ENCODE data around the gene PDE3B.
"Not testable (repeated sequence)": the region's sequence is repeated elsewhere in the genome, so short reads cannot be mapped to it uniquely, and the experiment has no call there.

The PDE3B gene

GRCh38 chr11:14702760-14703159 is 59.2 kb downstream of the PDE3B start:
- TF ChIP-seq CTCF (IDR thresholded peaks at IDR 0.05; ENCODE audit: borderline replicate concordance, insufficient read depth, low read depth, low read length), result no peak
- no peak overlapping the region for H3K4me3 ChIP-seq (ENCODE audit: low read depth, low read length)

- TF ChIP-seq CTCF (IDR thresholded peaks at IDR 0.05; ENCODE audit: borderline replicate concordance, insufficient read depth, low read depth, low read length), result no peak
- no peak overlapping the region for H3K4me3 ChIP-seq (ENCODE audit: low read depth, low read length)
Measured at GRCh38 chr11:14703731-14704130, 60.1 kb downstream of the PDE3B start.

DNA sequence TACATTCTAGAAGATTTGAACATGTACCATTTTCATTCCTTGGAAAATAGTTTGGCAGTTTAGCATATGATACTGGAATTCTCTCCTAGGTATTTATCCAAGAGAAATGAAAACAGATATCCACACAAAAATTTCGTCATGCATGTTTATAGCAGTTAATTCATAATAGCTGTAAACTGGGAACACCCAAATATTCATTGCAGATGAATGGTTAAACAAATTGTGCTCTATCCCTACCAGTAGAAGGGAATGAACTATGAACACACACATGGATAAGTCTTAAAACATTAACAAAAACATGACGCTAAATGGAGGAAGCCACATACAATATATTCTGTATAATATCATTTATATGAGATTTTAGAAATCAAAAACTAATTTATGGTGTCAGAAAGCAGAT is 61.5 kb downstream of the PDE3B start:
- no peak overlapping the region for H3K4me3 ChIP-seq (ENCODE audit: low read depth, low read length)
- no peak for TF ChIP-seq CTCF (IDR thresholded peaks at IDR 0.05; ENCODE audit: borderline replicate concordance, insufficient read depth, low read depth, low read length)

DNA sequence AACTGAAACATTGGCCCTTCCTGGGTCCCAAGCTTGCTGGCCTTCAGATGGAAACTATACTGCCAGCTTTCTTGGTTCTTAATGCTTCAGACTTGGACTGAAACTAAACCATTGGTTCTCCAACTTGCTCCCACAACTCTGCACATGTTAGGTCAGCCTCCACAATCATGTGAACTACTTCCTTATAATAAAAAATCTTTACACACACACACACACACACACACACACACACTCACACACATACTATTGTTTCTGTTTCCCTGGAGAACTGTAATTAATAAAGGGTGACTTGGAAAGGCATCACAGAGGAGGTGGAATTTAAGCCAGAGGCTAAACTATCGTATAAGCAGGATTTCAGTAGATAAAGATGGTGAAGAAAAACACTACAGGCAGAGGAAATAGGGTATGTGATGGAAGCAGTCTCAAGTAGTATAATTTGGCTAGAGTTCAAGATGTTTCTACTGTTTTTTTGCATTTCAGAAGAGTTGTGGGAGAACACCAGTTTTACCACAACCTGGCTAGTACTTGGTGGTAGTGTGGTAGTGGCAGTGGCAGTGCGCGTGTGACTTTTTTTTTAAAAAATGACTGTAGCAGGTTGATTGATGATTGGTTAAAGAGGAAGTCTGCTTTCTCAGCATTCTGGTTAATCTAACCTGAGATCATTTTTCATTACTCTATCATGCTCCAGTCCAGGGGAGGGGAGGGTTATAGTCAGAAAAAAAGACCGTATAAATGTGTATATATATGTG is 70.1 kb downstream of the PDE3B start:
- no peak for TF ChIP-seq CTCF (IDR thresholded peaks at IDR 0.05; ENCODE audit: borderline replicate concordance, insufficient read depth, low read depth, low read length)
- H3K4me3 ChIP-seq (ENCODE audit: low read depth, low read length), result no peak overlapping the region

- H3K4me3 ChIP-seq (ENCODE audit: low read depth, low read length), result not testable (repeated sequence)
Measured at GRCh38 chr11:14715669-14716068, 72.1 kb downstream of the PDE3B start.

DNA sequence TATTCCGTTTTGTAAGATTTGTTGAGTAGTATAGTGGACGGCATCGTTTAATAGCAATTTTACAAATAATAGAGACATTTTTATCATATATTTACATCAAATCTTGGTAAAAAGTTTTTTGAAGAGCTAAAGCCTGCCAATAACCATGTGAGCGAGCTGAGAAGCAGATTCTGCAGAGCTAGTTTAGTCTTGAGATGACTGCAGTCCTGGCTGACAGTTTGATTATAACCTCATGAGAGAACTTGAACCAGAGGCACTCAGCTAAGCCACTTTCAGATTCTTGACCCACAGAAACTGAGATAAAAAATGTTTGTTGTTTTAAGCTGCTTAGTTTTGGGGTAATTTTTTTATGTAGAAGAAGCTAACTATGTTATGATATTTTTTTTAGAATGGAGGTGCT is 78.9 kb downstream of the PDE3B start:
- no peak for TF ChIP-seq CTCF (IDR thresholded peaks at IDR 0.05; ENCODE audit: borderline replicate concordance, insufficient read depth, low read depth, low read length)

GRCh38 chr11:14725150-14725549 is 81.5 kb downstream of the PDE3B start:
- TF ChIP-seq CTCF (IDR thresholded peaks at IDR 0.05; ENCODE audit: borderline replicate concordance, insufficient read depth, low read depth, low read length), result no peak
- H3K4me3 ChIP-seq (ENCODE audit: low read depth, low read length), result no peak overlapping the region

More for the DNA sequence above, 78.9 kb downstream of the PDE3B start:
- no peak overlapping the region for H3K4me3 ChIP-seq (ENCODE audit: low read depth, low read length)

All from GM12875 (cell line).